HG03139 (cell line): Measurements from ENCODE around the gene DOCK3.
"Not testable (repeated sequence)": the region's sequence is repeated elsewhere in the genome, so short reads cannot be mapped to it uniquely, and the experiment has no call there.

Source experiments
- ATAC-seq: cut with Tn5 transposase; IDR thresholded peaks from one replicate; pipeline ENCODE4 v1.9.1; 2021; ENCODE audit not compliant: unreplicated experiment

DOCK3 gene

DNA sequence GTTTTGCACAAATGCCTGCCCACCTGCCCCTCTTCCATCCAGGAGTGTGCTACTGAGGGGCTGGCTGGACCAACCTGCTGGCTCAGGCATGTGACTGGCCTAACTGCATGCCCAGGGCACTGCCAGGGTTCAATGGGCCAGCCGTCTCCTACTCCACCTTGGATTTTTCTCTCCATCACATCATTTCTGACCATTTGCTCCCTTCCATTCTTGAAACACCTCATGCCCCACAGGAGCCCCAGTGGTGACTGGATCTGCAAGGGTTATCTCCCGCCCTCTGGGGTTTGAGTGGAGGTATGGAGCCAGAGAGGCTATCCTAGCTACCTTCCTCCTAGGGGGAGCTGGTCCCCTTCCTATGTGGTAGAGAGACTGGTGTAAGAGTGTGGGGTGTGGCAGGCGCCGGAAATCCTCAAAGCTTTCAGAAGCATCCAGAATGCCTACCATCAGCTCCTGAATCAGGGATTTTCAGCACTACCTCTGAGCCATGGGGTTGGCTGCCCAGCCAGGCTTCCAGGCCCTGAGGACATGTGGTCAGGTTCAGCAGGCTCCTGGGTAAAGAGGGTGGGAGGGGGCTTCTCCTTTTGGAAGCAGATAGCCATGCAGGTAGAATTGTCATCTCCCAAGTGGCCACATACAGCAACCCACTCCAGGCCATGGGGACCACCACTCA lies 707.5 kb downstream of the DOCK3 start:
- ATAC-seq = no peak

DNA sequence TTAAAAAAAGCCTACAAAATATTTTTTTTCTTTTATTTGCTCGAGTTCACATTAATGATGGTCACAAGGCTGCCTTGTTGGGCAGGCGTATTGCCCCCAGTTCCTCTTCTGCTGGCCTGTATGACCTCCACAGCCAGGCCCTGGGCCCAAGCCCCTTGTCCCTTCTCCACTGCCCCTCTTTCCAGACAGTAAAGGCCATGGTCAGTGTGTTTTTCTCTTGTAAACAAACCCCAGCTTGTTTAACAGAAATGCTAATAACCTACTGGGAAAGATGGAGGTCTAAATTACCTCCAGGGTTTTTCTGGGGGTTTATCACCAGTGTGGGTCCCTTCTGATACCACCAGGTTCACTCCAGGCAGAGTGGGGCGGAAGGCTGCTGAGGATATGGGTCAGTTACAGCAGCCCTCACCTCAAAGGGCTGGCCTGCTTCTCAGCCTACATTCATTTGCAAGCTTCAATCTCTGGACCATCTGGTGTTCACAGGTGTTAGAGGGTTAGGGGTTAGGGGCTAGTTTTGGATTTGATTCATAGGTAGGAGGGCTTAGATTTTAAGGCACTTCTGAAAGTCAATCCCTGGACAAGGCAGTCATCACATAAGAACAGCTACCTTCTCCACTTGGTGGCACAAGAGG lies 708.3 kb downstream of the DOCK3 start:
- no peak for ATAC-seq

DNA sequence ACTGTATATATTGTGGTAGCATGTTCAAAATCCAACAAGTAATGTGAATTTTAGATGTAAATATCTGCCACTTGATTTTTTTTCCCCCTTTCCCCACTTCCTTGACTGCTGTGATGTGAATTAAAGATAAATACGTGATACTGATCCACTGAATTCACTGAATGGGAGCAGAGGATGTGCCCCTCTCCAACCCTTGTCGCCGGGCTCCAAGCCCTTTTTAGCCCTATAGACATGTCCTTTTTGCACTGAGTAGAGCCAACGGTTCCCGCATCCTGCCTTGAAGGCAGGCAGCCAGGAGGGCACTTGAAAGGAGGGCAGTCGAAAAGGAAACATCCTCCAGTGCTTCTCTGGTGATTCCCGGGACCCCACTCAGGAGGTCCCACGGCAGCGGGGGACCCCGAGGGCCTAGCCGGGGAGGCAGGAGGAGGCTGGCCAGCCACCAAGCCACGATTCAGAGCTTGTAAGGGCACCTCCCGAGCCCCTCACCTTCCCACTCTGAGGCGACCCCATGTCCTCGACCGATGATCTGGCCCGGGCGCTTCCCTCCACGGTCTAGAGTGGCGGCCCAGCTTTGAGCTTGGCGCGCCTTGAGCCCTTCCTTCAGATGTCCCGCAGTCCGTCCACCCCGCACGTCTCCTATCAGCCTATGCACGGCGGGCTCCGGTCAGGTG lies 709.5 kb downstream of the DOCK3 start:
- ATAC-seq = peak; percentile 7

DNA sequence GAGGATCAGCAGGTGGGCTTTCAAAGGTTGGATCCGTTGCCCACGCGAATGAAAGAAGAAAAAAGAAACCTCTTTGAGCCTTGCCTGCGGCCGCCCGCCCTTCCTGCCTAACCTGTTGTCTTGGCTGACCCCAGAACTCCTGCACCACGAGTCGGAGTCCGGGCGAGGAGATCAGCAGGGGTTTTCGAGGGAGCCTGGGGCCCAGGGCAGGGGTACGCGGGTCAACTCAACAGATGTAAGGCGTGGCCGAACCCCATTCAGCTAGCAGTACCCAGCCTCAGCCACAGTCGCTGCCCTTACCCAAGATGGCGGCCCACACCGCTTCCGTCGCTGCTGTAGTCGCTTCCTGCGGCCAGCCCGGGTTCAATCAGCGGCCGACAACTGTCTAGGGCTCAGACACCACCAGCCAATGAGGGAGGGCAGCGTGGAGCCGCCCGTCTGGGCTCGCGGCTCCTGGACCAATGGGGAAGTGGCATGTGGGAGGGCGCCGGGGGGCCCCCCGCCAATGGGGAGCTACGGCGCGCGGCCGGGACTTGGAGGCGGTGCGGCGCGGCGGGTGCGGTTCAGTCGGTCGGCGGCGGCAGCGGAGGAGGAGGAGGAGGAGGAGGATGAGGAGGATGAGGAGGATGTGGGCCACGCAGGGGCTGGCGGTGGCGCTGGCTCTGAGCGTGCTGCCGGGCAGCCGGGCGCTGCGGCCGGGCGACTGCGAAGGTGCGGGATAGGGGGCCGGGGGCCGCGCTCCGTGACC lies 710.2 kb downstream of the DOCK3 start, which contains the start of gene MANF:
TSS of gene MANF (plus strand) at position 566 of the 748 bp plus-strand sequence. CDS start at position 618, 52 bp downstream.
- peak; percentile 94 for ATAC-seq

DNA sequence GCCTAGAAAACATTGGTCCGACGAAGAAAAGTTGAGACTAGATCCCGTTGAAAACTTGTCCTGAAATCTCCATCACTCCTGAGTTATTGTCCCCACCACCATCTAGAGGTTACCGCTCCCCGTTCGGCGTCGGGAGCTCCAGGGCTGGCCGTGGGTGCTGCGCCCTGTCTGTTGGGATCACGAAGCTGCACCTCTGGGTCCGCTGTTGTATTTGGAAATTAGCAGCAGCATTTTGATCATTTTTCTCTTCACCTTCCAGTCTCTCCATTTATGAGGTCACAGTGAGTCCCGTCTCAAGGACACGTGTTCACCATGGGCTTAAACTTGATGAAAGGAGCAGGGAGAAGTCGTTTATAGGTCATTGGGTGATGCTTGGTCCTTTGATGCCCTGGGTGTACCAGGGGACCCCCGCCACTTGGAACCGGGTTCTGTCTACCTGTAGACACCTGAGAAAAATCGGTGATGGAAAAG lies 710.9 kb downstream of the DOCK3 start:
- no peak for ATAC-seq

DNA sequence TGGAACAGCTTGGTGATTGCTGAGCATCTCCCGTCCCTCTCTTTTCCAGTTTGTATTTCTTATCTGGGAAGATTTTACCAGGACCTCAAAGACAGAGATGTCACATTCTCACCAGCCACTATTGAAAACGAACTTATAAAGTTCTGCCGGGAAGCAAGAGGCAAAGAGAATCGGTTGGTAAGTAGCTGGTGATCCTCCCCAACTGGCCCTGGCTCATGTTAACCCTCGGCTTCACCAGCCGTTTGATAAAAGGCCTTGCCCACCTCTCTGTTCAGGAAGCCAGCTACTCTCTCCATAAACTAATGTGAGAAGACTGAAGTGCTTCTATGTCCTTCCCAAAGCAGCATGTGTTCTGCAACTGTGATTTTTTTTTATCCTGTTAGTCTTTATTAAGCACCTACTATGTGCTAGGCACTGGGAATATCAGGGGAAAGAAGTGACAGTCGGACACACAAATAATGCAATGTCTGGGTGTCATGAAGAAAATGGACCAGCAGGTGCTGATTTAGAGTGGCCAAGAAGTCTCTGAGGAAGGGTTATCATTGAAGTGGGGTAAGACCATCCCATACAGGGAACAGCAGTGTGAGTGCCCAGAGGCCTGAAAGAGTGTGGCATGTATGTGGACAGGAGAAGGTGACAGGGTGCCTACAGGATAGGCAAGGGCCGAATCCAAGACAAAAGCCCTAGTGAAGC lies 711.6 kb downstream of the DOCK3 start:
- ATAC-seq = no peak

DNA sequence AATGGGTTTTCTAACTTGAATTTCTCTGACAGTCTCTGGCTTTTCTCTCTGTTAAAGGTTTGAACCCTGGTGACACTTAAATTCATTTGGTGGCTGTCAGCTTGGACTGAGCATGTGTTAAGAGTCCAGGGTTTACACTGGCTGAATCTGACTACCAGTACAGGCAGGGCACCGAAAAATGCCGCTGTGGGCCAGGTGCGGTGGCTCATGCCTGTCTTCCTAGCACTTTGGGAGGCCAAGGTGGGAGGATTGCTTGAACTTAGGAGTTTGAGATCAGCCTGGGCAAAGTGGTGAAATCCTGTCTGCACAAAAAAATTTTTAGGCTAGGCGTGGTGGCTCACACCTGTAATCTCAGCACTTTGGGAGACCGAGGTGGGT lies 712.1 kb downstream of the DOCK3 start:
- no peak for ATAC-seq

DNA sequence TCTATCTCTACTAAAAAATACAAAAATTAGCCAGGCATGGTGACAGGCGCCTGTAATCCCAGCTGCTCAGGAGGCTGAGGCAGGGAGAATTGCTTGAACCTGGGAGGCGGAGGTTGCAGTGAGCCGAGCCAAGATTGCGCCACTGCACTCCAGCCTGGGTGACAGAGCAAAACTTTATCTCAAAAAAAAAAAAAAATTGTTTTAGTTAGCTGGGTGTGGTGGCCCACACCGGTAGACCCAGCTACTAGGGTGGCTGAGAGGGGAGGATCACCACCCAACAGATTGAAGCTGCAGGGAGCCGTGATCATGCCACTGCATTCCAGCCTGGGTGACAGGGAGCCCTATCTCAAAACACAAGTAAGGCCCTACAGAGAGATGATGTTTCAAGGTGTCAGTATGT lies 712.6 kb downstream of the DOCK3 start:
- ATAC-seq = not testable (repeated sequence)

DNA sequence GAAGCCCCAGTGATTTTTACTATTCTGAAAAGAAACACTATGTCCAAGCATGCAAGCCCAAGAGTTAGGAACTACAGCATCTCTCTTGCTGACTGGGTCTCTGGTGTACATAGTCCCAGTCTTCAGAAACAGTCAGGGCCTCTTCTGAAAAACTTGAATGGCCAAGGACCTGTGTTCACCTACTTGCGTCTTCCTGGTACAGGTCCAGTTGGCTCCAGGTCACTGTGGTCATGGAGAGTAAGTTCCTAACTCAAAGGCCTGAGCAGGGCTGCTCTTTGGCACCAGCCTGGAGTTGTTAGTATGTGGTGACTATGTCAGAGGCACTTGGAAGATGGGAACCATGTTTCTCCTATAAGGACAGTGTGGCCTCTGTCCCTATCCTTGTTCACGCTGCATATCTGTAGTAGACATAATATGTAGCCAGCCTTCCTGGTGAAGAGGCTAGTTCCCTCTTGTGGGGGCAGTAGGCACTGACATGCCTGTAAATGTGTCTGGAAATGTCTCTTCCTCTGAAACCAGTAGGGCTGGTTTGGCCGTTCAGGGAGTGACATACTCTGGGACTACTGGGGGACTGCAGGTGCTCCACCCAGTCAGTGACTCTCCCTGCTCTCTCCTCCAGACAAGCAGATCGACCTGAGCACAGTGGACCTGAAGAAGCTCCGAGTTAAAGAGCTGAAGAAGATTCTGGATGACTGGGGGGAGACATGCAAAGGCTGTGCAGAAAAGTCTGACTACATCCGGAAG lies 713.7 kb downstream of the DOCK3 start:
- ATAC-seq = no peak

DNA sequence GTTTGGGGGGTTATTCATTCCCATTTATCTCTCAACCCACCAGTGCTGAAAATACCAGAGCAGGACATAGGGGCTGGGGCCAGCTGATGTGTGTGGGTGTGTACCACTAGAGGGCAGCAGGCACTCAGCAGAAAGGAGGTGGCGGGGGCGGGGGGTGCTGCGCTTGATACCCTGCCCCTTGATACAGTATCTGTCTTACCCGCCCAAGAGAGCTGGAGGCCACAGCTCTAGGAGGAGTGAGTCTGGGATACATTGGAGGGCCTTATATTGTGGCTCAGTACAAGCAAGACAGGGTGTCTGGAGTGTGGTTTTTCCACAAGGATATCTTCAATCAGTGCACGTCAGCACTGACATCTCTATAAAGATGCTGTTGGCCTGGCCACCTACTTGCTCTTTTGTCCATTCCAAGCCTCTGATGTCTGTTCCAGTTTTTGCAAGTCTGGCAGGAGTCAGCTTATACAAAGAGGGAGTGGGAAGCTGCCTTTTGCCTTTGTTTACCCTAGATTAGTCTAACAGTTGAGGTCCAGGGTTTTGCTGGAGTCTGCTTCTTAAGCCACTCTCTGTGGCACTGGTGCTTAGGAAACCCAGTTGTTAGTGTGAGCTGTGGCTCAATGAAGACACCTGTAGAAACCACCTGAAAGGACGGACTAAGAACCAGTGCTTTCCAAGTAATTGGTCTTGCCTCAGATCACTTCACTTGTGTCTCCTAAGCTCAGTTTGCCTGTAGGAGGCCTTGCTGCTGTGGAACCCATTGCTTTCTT lies 714.9 kb downstream of the DOCK3 start:
- ATAC-seq = no peak

DNA sequence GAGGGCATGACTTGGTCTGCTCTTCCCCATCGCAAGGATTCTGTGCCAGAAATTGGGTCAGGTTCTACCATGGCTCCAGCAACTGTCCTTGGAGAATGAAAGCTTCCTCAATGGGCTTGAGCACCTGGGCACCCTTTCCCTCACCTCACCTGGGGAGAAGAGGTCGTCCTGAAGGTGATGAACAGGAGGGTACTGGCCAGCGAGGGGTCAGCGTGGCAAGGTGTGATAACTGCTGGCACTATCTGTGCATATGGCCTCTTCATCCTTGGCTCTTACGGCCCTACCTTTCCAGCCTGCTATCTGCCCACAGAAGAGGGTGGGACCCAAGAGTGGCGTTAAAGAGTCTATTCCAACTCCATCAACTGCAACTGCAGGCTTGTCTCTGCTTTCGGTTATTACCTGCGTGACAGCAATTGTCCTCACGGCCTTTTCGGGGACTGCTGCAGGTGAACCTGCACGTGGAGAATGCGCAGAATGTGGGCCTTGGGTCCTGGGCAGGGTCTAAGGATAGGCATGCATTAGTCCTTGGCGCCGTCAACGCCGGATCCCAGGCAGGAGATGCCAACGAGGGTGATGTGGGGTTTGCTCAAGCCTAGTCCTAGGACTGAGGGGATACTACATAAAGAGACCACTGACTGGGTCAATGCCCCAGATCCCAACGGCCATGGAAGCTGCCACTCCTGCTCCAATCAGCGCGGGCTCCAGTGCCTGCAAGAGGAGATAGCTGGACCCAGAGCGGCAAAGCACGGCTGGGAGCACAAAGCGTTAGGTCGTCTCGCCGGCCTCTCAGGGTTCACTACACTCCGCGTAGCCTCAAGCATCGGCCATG lies 715.7 kb downstream of the DOCK3 start:
- ATAC-seq = no peak

DNA sequence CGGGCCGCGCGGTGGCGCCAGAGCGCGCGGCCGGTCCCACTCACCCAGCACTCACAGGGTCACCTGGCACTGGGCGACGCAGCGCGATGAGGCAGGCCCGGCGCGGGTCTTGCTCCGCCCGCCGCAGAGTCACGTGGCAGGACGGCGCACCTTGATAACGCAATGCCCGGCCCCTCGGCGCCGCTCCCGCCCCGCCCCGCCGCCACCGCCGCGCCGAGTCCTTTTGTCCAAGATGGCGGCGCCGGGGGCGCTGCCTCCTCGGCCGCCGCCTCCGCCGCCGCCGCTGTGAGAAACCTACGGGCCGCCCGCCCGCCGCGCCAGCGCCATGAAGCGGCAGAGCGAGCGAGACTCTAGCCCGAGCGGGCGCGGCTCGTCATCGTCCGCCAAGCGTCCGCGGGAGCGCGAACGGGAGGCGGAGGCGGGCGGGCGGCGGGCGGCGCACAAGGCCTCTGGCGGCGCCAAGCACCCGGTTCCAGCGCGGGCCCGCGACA lies 716.4 kb downstream of the DOCK3 start, which contains the start of gene RBM15B:
TSS of gene RBM15B (plus strand) at position 211 of the 491 bp plus-strand sequence. CDS start at position 326, 115 bp downstream.
- ATAC-seq = peak; percentile 85

DNA sequence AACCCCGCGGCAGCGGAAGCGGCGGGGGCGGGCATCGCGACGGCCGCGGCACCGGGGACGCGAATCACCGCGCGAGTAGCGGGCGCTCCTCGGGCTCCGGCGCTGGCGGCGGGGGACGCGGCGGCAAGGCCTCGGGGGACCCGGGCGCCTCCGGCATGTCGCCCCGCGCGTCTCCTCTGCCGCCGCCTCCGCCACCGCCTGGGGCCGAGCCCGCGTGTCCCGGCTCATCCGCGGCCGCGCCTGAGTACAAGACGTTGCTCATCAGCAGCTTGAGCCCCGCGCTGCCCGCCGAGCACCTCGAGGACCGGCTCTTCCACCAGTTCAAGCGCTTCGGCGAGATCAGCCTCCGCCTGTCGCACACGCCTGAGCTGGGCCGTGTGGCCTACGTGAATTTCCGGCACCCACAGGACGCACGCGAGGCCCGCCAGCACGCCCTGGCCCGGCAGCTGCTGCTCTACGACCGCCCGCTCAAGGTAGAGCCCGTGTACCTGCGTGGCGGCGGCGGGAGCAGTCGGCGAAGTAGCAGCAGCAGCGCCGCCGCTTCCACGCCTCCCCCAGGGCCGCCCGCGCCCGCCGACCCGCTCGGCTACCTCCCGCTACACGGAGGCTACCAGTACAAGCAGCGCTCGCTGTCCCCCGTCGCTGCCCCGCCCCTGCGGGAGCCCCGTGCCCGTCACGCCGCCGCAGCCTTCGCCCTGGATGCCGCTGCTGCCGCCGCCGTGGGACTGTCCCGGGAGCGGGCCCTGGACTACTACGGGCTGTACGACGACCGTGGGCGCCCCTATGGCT lies 717.0 kb downstream of the DOCK3 start:
- peak; percentile 17 for ATAC-seq

DNA sequence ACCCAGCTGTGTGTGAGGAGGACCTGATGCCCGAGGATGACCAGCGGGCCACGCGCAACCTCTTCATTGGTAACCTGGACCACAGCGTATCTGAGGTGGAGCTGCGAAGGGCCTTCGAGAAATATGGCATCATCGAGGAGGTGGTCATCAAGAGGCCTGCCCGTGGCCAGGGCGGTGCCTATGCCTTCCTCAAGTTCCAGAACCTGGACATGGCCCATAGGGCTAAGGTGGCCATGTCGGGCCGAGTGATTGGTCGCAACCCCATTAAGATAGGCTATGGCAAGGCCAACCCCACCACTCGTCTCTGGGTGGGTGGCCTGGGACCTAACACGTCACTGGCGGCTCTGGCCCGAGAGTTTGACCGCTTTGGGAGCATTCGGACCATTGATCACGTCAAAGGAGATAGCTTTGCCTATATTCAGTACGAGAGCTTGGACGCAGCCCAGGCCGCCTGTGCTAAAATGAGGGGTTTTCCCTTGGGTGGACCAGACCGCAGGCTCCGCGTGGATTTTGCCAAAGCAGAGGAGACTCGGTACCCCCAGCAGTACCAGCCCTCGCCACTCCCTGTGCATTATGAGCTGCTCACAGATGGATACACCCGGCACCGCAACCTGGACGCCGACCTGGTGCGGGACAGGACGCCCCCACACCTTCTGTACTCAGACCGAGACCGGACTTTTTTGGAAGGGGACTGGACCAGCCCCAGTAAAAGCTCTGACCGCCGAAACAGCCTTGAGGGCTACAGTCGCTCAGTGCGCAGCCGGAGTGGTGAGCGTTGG lies 717.8 kb downstream of the DOCK3 start:
- no peak for ATAC-seq

DNA sequence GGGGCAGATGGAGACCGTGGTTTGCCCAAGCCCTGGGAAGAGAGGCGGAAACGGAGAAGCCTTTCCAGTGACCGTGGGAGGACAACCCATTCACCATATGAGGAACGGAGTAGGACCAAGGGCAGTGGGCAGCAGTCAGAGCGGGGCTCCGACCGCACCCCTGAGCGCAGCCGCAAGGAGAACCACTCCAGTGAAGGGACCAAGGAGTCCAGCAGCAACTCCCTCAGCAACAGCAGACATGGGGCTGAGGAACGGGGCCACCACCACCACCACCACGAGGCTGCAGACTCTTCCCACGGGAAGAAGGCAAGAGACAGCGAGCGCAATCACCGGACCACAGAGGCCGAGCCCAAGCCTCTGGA lies 718.4 kb downstream of the DOCK3 start:
- no peak for ATAC-seq

DNA sequence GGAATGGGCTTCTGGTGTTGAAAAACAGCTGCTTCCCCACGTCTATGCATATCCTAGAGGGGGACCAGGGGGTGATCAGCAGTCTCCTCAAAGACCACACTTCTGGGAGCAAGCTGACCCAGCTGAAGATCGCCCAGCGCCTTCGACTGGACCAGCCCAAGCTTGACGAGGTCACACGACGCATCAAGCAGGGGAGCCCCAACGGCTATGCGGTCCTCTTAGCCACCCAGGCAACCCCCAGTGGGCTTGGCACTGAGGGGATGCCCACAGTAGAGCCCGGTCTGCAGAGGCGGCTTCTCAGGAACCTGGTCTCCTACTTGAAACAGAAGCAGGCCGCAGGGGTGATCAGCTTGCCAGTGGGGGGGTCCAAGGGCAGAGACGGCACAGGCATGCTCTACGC lies 718.8 kb downstream of the DOCK3 start:
- ATAC-seq = no peak

DNA sequence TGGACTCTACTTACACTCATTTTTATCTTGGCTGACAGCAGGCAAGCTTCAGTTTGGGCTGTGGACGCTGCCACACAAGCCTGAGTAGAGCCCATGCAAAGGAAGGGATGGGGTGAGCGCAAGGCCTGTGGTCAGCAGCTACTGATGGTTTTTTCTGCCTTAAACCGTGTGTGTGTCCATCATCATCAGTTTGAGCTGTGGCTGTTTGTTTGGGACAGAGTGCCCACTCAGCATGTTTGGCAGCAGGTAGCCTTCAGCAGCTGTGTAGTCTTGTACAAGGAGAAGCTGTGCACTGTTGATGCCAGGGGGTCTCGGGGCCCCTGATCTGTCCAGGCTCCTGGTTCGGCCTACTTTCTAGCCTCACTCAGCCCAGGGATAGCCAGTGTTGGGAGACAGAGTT lies 719.8 kb downstream of the DOCK3 start:
- no peak for ATAC-seq
